IMR-90 (cell line): ENCODE data around the gene BANP.

ENCODE experiments used
- BHLHE40 ChIP-seq: fragments of 150-350 bp; IDR thresholded peaks from 2 replicates; pipeline ENCODE4 v1.6.1; 2016; ENCODE audit warnings: mild to moderate bottlenecking, low read depth, low read length
- CEBPB ChIP-seq: IDR thresholded peaks from 2 replicates; pipeline ENCODE4 v1.6.1; 2012; ENCODE audit warnings: low read depth, low read length, improper control_type of control experiment
- CHD1 ChIP-seq: IDR thresholded peaks from 2 replicates; pipeline ENCODE4 v1.6.1; 2012; ENCODE audit warnings: low read depth, low read length, improper control_type of control experiment
- CTCF ChIP-seq: conservative IDR thresholded peaks from 2 replicates; pipeline ENCODE4 v1.5.1; 2012; ENCODE audit warnings: mild to moderate bottlenecking, low read depth, low read length, improper control_type of control experiment
- ELK1 ChIP-seq: fragments of 150-350 bp; IDR thresholded peaks from 2 replicates; pipeline ENCODE4 v1.6.1; 2016; ENCODE audit warnings: low read depth, mild to moderate bottlenecking, low read length, moderate library complexity, borderline replicate concordance
- MAFK ChIP-seq: IDR thresholded peaks from 2 replicates; pipeline ENCODE4 v1.6.1; 2012; ENCODE audit warnings: low read depth, low read length, improper control_type of control experiment
- MAZ ChIP-seq: IDR thresholded peaks from 2 replicates; pipeline ENCODE4 v1.6.1; 2012; ENCODE audit warnings: low read depth, mild to moderate bottlenecking, low read length, improper control_type of control experiment, moderate library complexity, borderline replicate concordance
- MXI1 ChIP-seq: IDR thresholded peaks from 2 replicates; pipeline ENCODE4 v1.6.1; 2012; ENCODE audit warnings: low read depth, mild to moderate bottlenecking, low read length, moderate library complexity, borderline replicate concordance
- NFE2L2 ChIP-seq: fragments of 150-350 bp; IDR thresholded peaks from 2 replicates; pipeline ENCODE4 v1.6.1; 2016; ENCODE audit warnings: low read depth, mild to moderate bottlenecking, low read length
- POLR2A ChIP-seq: IDR thresholded peaks from 2 replicates; pipeline ENCODE4 v1.6.1; 2012; ENCODE audit warnings: mild to moderate bottlenecking, low read depth, low read length
- RFX5 ChIP-seq: IDR thresholded peaks from 2 replicates; pipeline ENCODE4 v1.8.0; 2012; ENCODE audit warnings: low read depth, mild to moderate bottlenecking, low read length, moderate library complexity
- SMC3 ChIP-seq: fragments of 150-350 bp; IDR thresholded peaks from 2 replicates; pipeline ENCODE4 v1.6.1; 2016; ENCODE audit warnings: low read depth, mild to moderate bottlenecking, antibody characterized with exemption, low read length, moderate library complexity
- USF2 ChIP-seq: fragments of 150-350 bp; IDR thresholded peaks from 2 replicates; pipeline ENCODE4 v1.6.1; 2017; ENCODE audit warnings: mild to moderate bottlenecking, antibody characterized with exemption, low read length, low read depth

GRCh38 chr16:87960852-87961251, 9.6 kb downstream of the BANP start:
- TF ChIP-seq CEBPB (no peak), MAFK (no peak), CTCF (no peak), CHD1 (no peak), USF2 (no peak), MXI1 (no peak), MAZ (no peak), POLR2A (no peak), BHLHE40 (no peak), NFE2L2 (no peak), SMC3 (no peak), RFX5 (no peak), ELK1 (no peak)
